Central memory CD4-positive, alpha-beta T cell (primary cell): ENCODE data around the gene ALLC.
"Not testable (repeated sequence)": the region's sequence is repeated elsewhere in the genome, so short reads cannot be mapped to it uniquely, and the experiment has no call there.

Experiments
- DNase-seq: peaks from one replicate; pipeline ENCODE4 v3.0.0; 2022

The ALLC gene

GRCh38 chr2:3626812-3627499 lies 31.0 kb upstream of the ALLC start:
- no peak for DNase-seq

GRCh38 chr2:3627500-3628100 lies 30.4 kb upstream of the ALLC start:
- no peak for DNase-seq

- no peak for DNase-seq
Measured at GRCh38 chr2:3628241-3628679, 29.7 kb upstream of the ALLC start.

- DNase-seq: no peak
Measured at GRCh38 chr2:3628800-3629199, 29.2 kb upstream of the ALLC start.

GRCh38 chr2:3630631-3631030 lies 27.4 kb upstream of the ALLC start:
- no peak for DNase-seq

- no peak for DNase-seq
Measured at GRCh38 chr2:3631161-3631850, 26.7 kb upstream of the ALLC start.

- no peak for DNase-seq
Measured at GRCh38 chr2:3631851-3632659, 25.9 kb upstream of the ALLC start.

GRCh38 chr2:3633089-3633981 lies 24.7 kb upstream of the ALLC start:
- DNase-seq: no peak

GRCh38 chr2:3633982-3634595 lies 23.9 kb upstream of the ALLC start:
- no peak for DNase-seq

- no peak for DNase-seq
Measured at GRCh38 chr2:3634596-3635121, 23.3 kb upstream of the ALLC start.

GRCh38 chr2:3635171-3635974 lies 22.6 kb upstream of the ALLC start:
- DNase-seq: no peak

- DNase-seq: not testable (repeated sequence)
Measured at GRCh38 chr2:3635975-3636327, 22.0 kb upstream of the ALLC start.

GRCh38 chr2:3636586-3637310 lies 21.3 kb upstream of the ALLC start:
- no peak for DNase-seq

- no peak for DNase-seq
Measured at GRCh38 chr2:3637311-3637675, 20.7 kb upstream of the ALLC start.

GRCh38 chr2:3637692-3638455 lies 20.1 kb upstream of the ALLC start:
- DNase-seq: no peak

GRCh38 chr2:3638456-3638810 lies 19.6 kb upstream of the ALLC start:
- no peak for DNase-seq

GRCh38 chr2:3639015-3639630 lies 18.9 kb upstream of the ALLC start:
- no peak for DNase-seq

- no peak for DNase-seq
Measured at GRCh38 chr2:3639653-3640052, 18.3 kb upstream of the ALLC start.

- no peak for DNase-seq
Measured at GRCh38 chr2:3641181-3641580, 16.8 kb upstream of the ALLC start.
